ENCODE measurements around the gene UBE2N.
"Not testable (repeated sequence)": the region's sequence is repeated elsewhere in the genome, so short reads cannot be mapped to it uniquely, and the experiment has no call there.

Gene UBE2N

DNA sequence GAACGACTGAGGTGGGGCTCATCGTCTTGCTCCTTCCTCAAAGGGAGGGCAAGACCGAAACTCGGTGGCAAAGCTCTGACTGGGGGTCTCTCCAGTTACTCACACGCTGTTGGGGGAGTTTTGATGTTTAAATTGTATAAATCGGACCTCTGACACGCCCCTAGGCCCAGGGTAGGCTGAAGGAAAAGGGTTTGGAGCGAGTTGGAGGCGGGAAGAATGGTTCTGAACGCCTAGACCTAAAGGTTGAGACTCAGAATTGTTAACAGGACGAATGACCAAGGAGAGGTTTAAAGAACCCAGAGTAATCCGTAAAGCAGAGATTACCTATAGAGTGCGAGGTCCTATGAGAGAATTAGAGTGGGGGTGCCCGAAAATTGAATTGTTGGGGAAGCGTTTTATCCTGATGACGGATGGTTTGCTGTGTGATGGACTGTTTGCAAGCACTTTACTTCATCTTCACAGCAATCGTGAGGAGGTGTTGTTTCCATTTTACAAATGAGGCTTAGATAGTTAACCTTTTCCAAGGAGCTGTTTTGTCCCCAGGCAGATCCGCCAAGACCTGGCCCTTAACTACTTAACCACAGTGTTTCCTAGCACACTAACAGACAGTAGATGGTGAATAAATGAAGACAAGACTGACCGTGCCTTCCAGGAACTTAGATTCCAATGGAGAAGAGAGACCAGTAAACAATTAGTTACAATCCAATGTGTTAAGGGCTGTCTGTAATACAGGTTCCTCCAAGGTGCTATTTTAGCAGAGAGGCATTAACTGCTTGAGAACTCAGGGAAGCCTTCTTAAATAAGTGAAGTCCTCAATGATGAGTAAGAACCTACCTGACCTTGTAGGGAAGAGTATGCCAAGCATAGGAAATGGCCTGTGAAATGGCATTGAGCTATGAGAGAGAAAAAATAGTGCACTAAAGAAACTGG lies 929 bp upstream of the UBE2N start:
- no peaks in the 10 kb centered on the region for H3K9me3 Mint-ChIP-seq
- H3K36me3 Mint-ChIP-seq (ENCODE audit: low read depth), result no peaks in the 10 kb centered on the region
- no peak for DNase-seq
- no peaks in the 10 kb centered on the region for H3K27me3 Mint-ChIP-seq (ENCODE audit: low read depth, poor library complexity)
- TF ChIP-seq, protein P1, sequence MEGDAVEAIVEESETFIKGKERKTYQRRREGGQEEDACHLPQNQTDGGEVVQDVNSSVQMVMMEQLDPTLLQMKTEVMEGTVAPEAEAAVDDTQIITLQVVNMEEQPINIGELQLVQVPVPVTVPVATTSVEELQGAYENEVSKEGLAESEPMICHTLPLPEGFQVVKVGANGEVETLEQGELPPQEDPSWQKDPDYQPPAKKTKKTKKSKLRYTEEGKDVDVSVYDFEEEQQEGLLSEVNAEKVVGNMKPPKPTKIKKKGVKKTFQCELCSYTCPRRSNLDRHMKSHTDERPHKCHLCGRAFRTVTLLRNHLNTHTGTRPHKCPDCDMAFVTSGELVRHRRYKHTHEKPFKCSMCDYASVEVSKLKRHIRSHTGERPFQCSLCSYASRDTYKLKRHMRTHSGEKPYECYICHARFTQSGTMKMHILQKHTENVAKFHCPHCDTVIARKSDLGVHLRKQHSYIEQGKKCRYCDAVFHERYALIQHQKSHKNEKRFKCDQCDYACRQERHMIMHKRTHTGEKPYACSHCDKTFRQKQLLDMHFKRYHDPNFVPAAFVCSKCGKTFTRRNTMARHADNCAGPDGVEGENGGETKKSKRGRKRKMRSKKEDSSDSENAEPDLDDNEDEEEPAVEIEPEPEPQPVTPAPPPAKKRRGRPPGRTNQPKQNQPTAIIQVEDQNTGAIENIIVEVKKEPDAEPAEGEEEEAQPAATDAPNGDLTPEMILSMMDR (IDR thresholded peaks at IDR 0.05), result no peak
- peaks cover 45% of the 10 kb centered on the region for H3K4me1 Mint-ChIP-seq
- H3K27ac Mint-ChIP-seq, result peak overlapping the region; percentile 99
- H3K4me3 Mint-ChIP-seq, result peak overlapping the region; percentile 97

DNA sequence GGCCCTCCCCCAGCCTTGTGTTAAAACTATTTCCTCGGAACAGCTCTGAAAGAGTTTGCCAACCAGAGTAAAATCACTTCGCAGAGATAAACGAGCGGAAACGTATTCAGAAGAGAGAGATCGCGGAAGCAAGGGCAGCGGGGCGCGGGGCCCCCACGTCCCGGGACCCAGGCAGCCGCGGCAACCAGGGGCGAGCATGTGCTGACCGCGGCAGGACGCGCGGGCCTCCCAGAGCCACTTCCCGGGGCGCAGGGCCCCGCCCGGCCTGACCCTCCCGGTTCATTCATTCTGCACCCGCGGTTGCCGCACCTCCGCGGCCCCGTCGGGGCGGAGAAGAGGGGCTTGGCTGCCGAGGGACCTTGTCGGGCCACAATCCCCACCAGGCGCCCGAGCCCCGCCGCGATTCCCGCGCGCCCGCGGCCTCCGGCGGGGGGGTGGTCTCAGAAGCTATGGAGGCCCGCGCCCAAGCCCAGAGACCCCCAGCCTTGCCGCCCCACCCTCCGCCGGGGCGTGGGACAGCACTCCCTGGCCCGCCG lies 598 bp downstream of the UBE2N start:
- no peak for DNase-seq
- peaks cover 11% of the 10 kb centered on the region for H3K36me3 Mint-ChIP-seq (ENCODE audit: low read depth)
- peaks cover 51% of the 10 kb centered on the region for H3K4me1 Mint-ChIP-seq
- peak overlapping the region; percentile 97 for H3K4me3 Mint-ChIP-seq
- peaks cover 4% of the 10 kb centered on the region for H3K9me3 Mint-ChIP-seq
- no peaks in the 10 kb centered on the region for H3K27me3 Mint-ChIP-seq (ENCODE audit: low read depth, poor library complexity)
- H3K27ac Mint-ChIP-seq, result peak overlapping the region; percentile 98
- TF ChIP-seq, protein P1 (IDR thresholded peaks at IDR 0.05), result no peak

DNA sequence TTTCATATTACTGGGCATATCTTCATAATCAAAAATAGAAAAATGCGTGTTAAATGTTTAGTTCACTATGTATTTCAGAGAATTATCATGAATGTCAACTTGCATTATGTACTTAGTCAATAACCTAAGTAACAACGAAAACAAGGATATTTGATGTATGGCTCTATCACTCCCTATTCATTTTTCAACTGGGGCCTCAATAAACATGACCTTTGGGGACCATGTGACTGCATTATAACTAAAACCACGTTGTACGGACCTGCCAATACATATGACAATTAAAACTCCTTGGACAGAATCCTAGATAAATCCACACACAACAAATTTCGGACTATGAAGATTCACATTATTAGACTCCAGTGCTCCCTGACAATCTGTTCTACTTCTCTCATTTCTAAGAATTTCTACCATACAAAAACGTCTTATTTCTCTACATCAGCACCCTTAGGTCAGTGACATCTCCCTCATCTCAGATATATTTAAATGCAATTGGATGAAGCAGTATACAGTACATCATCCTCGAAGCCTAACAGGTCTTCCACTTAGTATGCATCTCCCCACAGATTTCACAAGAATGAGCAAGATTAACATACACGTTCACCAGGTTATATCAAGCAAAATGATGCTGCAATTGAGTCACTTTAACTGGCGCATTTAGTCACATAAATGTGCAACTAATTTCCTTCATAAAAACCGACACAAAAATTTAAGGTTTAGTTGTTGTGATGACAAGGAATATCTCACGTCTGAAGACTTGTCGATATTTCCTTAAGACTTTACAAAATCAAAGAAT lies 1.5 kb downstream of the UBE2N start:
- TF ChIP-seq, protein P1 (IDR thresholded peaks at IDR 0.05), result no peak
- Mint-ChIP-seq H3K4me1 (peaks cover 51% of the 10 kb centered on the region), H3K9me3 (peaks cover 6% of the 10 kb centered on the region), H3K4me3 (peak overlapping the region; percentile 96), H3K27me3 (ENCODE audit: low read depth, poor library complexity) (no peaks in the 10 kb centered on the region), H3K27ac (peak overlapping the region; percentile 98), H3K36me3 (ENCODE audit: low read depth) (peaks cover 17% of the 10 kb centered on the region)
- DNase-seq, result no peak

DNA sequence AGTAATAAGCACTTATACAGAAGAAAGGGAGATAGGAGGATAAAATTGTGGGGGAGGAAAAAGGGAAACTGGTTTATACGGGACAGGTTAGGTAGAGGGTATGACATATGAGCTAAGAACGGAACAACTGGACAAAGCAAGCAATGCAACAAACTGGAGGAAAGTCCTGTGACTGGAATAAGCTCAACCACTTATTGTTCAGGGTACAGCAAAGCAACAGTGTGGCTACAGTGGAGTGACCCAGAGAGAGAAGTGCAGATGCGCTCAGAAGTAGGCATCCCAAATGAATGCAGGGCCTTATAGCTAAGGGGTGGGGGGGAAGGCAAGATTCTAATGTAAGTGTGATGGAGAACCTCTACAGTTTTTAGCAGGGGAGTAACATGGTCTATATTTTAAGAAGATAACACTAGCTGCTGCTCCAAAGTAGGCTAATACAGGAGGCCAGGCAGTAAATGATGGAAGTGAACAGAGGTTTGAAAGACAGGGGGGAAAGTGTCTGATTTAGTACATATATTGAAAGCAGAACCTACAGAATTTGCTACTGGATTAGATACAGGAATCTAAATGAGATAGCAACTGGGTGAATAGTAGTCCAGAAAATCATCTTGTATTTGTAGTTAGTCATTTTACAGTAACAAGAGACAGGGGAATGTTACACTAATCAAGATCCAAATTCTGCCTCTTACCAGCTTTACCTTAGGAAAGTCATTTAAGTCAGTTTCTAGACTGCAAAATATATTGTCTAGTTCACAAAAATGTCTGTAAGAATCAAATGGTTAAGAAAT lies 3.3 kb downstream of the UBE2N start:
- H3K4me1 Mint-ChIP-seq, result peaks cover 49% of the 10 kb centered on the region
- H3K27ac Mint-ChIP-seq, result peak overlapping the region; percentile 11
- no peaks in the 10 kb centered on the region for H3K27me3 Mint-ChIP-seq (ENCODE audit: low read depth, poor library complexity)
- DNase-seq, result no peak
- H3K36me3 Mint-ChIP-seq (ENCODE audit: low read depth), result peaks cover 27% of the 10 kb centered on the region
- TF ChIP-seq, protein P1 (IDR thresholded peaks at IDR 0.05), result no peak
- H3K9me3 Mint-ChIP-seq, result peaks cover 16% of the 10 kb centered on the region
- peak overlapping the region; percentile 6 for H3K4me3 Mint-ChIP-seq

DNA sequence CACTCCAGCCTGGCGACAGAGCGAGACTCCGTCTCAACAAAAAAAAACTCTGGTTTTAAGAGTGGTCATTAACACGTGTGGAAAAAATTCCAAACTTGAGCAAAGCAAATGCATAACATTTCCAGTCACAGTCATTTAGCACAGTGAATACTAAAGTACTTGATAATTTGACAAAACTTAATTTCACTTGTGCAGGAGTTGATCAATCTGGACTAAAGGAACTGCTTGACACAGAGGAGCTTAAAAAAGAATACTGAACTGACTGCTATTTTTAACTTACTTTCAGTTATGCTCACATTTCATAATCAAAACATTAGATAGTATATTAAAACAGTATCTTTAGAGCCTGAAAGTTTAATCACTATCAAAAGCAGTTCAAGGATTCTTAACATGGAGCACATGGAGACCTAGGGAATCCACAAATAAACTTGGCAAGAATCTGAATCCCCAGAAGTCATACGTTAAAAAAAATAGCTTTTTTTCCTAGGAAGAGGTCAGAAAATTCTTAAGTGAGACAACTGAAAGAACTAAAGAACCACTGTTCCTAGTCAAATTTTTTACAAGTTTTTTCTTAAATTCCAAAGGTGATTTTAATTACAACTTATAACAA lies 7.4 kb downstream of the UBE2N start:
- Mint-ChIP-seq H3K36me3 (ENCODE audit: low read depth) (peaks cover 43% of the 10 kb centered on the region), H3K27ac (no peak overlapping the region), H3K27me3 (ENCODE audit: low read depth, poor library complexity) (no peaks in the 10 kb centered on the region), H3K4me1 (peaks cover 22% of the 10 kb centered on the region), H3K4me3 (no peak overlapping the region), H3K9me3 (peaks cover 24% of the 10 kb centered on the region)
- TF ChIP-seq, protein P1 (IDR thresholded peaks at IDR 0.05), result no peak
- DNase-seq, result no peak

DNA sequence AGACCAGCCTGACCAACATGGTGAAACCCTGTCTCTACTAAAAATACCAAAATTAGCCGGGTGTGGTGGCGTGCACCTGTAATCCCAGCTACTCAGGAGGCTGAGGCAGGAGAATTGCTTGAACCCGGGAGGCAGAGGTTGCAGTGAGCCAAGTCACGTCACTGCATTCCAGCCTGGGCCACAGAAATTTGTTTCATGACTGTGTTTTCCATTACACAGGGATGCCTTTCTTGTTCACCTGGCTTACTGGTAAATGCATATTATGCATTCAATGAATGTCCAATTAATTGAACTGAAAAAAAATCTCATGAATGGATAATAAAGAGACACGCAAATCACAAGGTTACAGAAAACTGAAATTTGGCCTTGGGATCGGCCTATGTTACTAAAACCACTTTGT lies 9.7 kb downstream of the UBE2N start:
- H3K27ac Mint-ChIP-seq; H3K4me1 Mint-ChIP-seq; H3K27me3 Mint-ChIP-seq (ENCODE audit: low read depth, poor library complexity); DNase-seq; H3K4me3 Mint-ChIP-seq: not testable (repeated sequence)
- Mint-ChIP-seq H3K36me3 (ENCODE audit: low read depth) (peaks cover 54% of the 10 kb centered on the region), H3K9me3 (peaks cover 24% of the 10 kb centered on the region)
